HG03558 (cell line): Measurements from ENCODE around the gene RTN1.
"Not testable (repeated sequence)": the region's sequence is repeated elsewhere in the genome, so short reads cannot be mapped to it uniquely, and the experiment has no call there.

Experiments used
- ATAC-seq: cut with Tn5 transposase; IDR thresholded peaks from one replicate; pipeline ENCODE4 v1.9.1; 2021; ENCODE audit warnings: moderate number of reproducible peaks; ENCODE audit not compliant: unreplicated experiment; ENCODE audit errors: extremely low read depth

Gene RTN1

DNA sequence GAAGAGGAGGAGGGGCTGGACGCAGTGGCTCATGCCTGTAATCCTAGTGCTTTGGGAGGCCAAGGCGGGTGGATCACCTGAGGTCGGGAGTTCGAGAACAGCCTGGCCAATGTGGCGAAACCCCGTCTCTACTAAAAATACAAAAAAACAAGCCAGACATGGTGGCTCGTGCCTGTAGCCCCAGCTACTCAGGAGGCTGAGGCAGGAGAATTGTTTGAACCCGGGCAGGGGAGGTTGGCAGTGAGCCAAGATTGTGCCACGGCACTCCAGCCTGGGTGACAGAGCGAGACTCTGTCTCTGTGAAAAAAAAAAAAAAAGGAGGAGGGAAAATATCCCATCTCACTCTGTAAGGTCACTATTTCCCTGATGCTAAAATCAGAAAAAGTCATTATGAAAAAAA is 216.4 kb downstream of the RTN1 start:
- not testable (repeated sequence) for ATAC-seq

DNA sequence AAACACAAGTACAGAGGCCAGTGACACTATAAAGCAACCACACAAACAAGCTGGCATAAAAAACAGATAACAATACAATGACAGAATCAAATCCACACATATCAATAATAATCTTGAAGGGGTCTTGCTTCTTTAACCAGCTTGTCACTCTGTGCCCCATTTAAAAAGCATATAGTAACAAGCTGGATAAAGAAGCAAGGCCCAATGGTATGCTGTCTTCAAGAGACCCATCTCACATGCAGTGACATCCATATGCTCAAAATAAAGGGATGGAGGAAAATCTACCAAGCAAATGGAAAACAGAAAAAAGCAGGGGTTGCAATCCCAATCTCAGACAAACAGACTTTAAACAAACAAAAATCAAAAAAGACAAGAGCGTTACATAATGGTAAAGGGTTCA is 223.7 kb downstream of the RTN1 start:
- not testable (repeated sequence) for ATAC-seq

DNA sequence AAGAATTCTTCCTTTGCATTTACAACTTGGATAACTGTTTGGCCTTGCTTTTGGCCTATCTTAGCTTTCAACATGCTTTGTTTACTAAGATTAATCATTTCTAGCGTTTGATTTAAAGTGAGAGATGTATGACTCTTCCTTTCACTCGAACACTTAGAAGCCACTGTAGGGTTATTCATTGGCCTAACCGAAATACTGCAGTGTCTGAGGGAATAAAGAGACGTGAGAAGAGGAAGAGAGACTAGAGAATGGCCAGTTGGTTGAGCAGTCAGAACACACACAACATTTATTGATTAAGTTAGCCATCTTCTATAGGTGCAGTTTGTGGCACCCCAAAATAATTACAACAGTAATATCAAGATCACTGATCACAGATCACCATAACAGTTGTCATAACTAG is 231.7 kb downstream of the RTN1 start:
- ATAC-seq = no peak

DNA sequence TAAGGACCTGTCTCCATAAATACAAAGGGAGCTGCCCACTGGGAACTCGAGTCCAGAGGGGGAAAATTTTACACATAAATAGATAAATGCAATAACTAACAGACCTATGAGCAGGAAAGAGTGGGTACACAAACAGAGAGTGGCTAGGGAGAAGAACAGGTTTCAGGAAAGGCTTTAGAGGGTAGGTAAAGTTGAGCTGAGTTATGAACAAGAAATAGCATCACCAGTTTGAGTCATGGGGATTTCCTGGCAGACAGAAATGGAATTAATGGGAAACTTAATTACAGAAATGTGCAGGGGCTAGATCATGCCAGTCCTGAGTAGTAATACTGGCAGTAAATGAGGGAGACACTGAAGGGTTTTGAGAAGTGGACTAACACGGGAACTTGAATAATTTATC is 236.0 kb downstream of the RTN1 start:
- no peak for ATAC-seq

DNA sequence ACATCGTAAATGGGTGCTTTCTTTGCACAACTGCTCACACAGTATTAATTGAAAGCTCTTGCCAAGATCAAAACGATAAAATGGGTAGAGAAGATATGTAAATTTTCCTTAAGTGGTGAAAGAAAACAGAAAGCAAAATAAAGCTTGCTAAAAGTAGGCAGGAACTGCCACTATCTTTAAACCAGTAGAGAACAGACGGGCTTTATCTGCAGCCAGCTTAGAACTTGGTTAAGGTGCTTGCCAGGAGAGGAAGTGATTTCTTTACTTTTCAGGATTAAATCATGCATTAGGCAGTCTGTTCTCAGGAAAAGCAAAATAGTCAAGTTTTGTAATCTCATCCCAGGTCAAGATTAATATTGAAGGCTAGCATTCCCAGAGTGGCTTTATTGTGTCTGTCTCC is 237.1 kb downstream of the RTN1 start:
- ATAC-seq = no peak

DNA sequence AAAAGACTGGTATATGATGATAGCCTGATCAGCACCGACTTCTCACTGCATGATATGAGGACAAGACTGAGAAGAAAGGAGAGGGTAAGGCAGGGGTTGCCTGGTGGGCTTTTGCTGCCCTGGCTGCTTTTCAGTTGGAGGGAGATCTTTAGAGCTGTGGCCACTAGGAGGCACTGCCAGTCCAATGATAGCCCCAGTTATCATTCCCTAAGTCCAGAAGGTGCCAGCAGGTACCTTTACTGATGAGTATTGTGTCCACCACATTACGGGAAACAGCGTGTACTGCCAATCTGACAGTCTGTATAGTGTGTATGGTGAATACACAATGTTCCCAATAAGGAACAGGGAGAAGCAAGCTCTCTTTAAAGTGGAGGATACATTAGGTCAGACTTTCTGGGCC is 238.2 kb downstream of the RTN1 start:
- no peak for ATAC-seq

DNA sequence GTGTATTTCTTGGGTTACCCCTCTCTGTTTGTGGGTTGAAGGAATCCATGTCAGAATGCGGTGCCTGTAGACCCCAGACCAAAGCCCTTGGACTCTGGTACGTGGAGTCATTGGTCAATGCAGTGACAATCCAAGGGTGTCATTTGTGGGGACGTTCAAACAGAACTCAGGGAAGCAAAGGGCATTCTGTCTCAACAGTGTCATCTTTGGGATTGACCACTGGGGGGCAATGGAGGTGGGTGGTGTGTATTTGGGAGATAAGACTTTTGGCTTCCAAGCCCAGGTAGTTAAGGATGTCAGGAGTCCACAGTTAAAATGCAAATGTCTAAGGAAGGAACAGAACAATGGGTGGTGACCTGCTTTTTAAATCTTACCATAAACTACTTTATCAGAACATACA is 239.3 kb downstream of the RTN1 start:
- no peak for ATAC-seq

DNA sequence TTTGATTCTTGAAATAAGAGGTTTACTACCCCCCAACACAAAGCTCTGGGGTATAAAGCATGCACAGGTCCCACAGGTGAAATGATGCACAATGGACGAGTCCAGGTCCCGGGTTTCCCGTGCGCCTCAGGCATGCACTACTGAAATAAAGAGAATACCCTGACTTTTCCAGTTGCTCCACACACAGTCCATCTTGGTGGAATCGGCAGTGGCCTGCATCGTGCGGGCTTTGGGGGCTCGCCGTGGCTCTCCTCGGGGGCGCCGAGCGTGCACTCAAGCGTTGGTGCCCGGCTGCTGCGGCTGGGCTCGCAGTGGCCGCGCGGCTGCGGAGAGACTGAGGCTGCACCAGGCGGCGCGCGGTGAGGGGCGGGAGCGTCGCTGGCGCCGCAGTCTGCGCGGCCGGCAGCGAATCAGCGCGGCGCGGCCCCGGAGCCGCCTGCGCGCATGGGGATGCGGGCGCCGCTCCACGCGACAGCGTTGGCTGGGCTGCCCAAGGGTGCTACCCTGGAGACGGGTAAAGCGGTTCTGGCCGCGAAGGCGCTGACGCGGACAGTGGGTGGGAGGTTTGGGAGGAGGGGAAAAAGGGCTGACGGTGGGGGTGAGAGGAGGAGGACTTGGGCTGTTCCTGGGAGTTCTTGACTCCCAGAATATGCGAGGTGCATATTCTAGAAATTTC is 240.2 kb downstream of the RTN1 start:
- ATAC-seq = no peak

DNA sequence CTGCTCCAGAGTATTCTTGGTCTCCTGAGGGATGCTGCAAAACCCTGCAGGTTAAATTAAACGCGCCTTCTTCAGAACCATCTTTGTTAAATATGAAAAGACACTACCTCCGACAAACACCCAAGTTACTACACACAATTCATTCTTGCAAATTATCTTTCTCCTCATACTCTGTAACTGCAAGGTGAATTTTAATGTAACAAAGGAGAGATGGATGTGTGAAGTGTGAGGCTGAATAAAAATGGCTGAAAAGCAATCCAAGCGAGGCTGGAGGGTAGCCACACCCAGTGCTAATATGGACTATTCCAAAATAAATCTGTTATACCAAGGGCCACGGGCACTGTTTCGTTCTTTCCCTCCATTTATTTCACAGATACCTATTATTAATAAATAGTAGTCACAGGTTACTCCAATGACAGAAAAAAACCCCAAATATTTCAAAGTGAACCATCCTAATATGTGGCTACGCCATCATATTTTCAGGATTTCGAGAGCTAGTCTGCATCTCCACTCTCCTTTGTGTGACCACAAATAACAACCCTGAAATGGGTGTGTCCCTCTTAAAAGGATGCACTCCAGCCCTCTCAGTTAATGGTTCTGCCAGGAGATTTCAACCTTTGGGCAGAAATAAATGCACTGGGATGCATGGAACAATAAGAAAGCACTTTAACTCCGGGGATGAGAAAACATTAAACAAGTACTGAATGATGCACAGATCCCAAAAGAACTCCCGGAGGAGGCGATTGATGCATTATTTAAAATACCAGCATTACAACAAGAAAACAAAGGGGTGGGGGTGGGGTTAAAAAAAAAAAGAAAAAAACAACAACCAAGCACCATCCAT is 240.9 kb downstream of the RTN1 start:
- no peak for ATAC-seq

DNA sequence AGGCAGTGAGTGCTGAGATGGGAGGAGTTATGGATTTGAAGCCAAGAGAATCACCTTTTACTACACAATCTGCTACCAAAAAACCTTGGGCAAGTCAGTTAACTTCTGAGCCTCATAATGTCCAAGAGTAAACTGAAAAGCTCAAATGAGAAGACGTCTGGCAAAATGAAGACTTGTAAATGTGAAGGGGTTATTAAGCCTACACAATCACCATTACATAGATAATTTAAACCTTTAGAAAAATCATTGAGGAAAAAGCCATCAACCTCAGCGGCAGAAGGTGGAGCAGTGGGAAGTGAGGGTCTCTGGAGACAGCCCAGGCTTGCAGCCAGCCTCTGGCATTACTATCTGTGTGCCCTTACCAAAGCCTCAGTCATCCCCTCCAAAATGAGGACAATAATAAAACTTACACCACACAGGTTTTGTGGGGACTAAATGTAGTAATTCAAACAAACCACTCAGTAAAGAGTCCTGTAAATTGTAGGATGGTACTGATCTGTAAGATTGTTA is 243.5 kb downstream of the RTN1 start:
- no peak for ATAC-seq

DNA sequence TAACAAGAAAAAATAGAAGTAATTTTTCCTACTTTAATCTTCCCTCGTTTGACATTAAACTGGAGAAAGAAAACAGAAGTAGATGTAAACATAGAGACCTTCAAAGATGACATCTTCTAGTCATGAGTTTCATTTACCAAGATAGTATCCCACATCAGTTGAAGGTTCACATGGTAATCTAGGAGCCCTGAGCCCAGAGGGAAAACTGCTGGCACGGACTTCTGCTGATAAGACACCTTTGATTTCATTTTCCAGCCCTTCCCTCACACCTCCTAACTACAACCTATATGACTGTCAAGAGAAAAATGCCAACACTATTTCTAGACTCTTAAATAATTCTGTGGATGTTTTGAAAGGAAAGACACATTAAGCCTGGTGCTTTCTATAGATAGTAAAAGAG is 247.9 kb downstream of the RTN1 start:
- ATAC-seq = no peak

DNA sequence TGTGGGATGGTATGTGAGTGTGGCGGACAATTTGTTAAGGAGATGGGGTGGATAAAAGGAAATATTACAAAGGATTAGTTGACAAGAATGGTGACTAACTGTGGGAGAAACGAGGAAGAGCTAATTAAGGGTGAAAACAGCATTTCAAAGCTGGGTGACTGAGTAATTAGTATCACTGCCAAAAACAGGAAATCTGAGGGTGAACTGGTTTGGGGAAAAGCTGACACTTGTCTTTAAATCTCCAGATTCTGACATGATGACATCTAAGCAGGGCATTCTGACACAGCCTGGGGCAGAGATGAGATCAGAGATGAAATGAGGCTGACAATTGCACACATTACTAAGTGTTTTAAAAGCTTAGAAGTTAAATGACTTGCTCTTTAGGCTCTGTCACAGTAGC is 251.5 kb downstream of the RTN1 start:
- no peak for ATAC-seq

DNA sequence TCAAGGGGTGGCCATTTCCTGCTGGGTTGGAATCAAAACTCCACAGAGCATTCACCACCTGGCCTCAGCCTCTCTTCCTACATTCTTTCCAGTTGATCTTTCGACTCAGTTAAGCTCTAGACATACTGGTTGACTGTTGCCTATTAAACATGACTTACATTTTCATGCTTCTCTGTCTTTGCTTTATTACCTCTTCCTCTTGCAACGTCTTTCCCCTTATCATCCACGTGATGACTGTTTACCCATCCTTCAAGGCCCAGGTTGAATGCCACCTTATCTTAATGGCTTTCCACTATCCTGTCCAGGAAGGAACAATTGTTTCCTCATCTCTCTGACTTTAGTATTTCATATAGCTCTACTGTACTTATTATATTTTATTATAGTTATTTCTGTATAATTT is 269.5 kb downstream of the RTN1 start:
- no peak for ATAC-seq

DNA sequence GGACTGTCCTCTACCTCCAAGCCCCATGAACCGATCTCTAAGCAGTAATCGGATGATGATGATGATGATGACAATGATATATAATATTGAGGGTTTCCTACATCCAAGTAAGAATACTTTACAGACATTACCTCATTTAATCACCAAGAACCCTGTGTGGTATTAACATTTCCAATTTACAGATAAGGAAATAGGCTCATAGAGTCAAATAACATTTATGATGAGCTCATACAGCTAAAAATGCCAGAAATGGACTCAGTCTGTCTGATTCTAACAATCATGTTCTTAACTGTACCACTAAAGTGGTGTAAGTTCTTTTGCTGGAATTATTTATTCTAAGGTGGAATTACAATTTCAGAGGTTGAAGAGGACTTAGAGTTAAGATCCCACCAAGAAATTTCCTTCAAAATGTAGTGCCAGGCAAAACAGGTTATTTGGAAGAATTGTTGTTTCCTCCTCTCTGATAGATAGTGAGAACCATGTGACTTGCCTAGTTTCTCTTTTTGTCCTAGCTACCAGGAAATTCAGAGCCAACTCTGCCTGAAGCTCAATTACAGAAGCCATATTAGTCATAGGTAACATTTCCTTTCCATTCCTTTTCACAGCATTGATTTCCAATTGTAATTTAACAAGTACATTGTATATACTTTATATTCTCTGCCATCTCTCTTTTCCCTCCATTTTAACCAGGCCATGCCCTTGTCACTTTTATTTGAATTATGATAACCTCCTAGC is 270.2 kb downstream of the RTN1 start:
- ATAC-seq = no peak

DNA sequence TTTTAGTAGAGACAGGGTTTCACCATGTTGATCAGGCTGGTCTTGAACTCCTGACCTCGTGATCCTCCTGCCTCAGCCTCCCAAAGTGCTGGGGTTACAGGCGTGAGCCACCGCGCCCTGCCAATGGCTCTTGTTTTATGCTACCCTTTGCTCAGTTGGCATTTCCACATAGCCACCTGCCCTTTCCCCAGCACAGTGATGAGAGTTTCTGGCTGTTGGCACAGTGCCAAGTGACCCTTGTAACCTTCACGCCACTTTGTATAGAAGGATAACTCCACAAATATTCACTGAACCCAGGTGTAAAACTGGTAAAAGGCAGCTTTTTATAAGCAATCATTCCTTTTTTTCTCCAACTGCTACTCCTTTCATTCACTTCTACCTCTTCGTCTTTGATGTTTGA is 275.5 kb downstream of the RTN1 start:
- no peak for ATAC-seq

DNA sequence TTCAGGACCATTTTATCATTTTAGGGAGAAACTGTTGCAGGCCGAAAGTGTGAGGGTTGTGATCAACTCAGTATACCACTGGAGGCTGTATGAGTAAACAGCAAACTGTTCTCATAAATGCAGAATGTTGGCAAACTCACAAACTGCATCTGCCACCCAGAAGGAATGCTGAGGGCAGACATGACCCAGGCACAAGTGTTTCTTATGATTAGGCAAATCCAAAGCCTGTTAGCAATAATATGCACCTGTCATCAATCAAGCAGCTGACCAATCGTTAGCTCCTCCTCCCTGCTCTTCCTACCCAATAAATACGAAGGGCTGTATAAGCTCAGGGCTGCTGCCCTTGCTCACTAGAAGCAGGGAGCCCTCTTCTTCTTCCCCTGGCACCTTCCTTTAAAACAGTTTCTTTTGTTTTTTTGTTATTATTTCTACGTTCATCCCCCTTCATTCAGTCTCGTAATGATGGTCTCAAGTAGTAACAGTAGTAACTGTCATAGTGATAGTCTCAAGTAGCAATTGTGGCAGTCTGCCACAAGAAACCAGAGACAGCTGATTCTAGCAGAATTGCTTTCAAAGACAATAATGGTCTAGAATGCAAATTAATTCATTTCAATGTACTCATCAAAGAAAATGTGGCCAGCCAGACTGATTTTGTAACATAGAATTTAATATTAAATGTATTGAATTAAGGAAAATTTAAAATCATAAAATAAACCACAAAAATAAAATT is 278.8 kb downstream of the RTN1 start:
- no peak for ATAC-seq

DNA sequence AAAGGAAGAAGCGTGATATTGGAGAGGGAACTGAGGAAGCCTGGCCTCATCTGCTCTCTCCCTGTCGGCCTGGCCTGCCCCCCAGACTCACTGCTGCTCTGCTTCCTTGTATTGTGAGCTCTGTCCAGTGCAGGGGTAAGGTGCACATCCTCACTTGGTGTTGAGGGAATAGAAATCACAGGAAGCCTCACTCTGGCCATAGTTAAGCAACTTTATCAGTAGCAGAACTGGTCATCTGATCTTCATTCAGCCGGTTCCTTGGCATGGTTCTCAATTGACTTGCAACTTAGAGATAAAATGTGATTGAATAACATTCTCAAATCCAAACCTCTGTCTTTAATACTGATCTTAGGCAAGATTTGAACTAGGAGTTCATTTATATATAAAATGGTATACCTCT is 282.5 kb downstream of the RTN1 start:
- no peak for ATAC-seq

DNA sequence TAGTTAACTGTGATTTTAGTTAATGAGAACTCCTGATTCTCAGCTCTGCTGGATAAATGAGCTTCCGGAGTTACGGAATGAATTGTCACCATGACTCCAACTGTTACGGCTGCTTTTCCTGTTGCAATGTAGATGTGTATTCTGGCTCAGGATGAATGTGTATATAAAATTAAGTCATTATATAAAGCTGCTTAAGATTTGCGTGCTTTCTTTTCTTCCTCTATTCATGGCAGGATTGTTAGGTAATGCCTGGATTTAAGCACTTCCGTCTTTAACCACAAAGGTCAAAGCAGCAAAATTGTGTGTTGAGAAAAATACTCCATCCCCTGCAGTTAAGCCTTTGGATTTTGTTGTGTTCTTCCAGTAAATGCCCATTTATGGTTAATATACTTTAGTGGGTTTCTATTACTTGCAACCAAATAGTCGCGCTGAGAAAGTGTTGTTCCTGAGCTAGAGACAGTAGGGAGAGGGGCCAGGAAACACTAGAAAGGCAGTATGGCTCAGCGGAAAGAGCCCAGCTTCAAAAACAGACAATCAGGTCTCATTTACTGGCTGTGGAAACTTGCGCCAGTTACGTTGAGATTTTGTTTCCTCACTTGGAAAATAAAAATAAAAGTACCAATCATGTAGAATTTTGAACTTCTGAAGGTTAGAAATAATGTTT is 284.6 kb downstream of the RTN1 start:
- no peak for ATAC-seq

DNA sequence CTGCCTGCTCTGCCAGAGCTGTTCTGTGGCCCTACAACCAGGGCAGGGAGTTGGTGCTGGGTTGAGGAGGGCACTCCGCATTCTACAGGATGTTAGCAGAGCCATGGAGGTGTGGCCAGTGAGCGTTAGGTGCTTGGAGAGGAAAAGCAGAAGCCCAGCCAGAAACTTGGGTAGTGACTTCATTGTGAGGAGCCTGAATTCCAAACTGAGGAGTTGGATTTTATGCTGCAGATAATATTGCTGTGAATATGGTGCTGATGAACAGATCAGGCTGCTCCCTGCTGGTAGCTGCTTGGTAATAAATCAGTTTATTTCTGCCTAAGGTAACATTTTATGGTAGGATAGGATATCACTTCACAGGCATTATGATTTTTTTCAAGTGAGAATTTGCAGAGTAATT is 286.8 kb downstream of the RTN1 start:
- no peak for ATAC-seq
